Stimulated activated CD4-positive, alpha-beta T cell treated with anti-CD3 and anti-CD28 coated beads, TNF-alpha, amount 100 ng/mL, for 4 hours (primary cell): Measurements from ENCODE around the gene CD160.
"Not testable (repeated sequence)": the region's sequence is repeated elsewhere in the genome, so short reads cannot be mapped to it uniquely, and the experiment has no call there.

Experiments used
- DNase-seq, 3 experiments: peaks; one replicate each; pipeline ENCODE4 v3.0.0-alpha.2; 2020; ENCODE audit warnings: low read depth in 3 of 3

The CD160 gene, protein sequence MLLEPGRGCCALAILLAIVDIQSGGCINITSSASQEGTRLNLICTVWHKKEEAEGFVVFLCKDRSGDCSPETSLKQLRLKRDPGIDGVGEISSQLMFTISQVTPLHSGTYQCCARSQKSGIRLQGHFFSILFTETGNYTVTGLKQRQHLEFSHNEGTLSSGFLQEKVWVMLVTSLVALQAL

DNA sequence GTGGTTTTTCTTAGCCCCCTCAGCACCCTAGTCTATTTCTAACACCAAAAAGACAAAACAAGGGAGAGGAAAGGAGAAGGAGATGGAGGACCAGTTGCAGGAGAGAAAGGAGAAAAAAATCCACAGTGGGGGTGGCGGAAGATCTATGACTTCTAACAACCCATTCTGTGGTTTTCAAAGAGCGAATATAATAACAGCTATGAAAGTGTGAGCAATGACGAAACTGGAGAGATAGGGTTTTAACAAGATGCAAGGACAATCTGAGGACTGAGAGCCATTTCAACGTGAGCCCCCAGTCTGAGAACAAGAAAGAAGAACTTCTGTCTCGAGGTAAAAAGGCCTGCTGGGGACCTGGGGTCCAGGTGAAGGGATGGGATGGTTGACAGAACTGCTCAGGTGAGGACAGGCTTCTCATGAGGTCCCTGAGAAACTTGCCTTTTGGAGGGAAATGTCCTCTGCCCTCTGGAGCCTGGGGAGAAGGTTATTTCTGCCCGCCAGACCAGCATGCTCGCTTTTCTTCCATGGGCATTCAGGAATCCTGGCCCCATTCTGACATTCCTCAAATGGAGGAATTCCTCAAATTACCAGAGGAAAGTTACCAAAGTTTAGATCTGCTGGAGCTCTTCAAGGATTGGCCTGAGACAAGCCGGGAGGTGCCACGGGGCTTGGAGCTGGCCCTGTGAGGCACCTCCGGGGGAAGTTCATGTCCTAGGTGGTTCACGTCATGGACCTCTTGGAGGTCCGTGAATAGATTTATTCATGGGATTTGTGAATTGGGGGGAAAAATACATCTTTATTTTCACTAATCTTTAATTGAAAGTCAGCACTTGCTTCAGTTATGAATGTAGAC, at the start of gene CD160:
TSS of gene CD160 (plus strand) at position 270 of the 850 bp plus-strand sequence. CDS start 8,829 bp downstream, outside the sequence.
- no peak for DNase-seq

DNA sequence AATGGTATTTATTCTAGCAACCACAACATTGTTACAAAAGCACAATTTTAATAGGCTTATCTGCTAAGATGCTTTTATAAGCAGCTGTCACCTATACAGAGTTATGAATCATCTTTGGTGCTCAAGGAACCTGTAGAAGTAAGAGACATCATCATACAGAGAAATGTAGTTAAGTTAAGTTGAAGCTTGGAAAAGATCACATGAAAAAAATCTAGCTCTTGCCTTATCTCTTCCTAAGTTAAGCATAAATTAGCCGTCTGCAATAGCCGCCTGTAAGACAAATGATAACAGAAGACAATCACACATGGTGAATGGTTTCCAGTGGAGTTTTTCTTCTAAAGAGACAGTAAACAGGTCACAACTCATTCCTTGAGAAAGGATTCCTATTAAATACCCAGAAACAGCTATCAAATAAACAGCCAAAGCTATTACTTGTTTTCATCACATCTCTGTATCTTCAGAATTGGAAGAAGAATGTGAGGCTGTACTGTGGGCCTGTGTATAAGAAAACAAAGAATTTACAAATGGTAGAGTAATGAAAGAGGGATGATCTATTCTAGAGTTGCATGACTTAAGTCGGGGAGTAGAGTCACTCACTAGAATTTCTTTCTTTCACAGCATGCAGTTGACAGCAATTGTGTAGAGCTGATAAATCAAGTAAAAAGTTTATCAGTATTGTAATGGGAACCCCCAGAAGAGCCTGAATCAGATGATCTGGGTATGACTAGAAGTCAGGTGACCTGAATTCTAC, 48.1 kb upstream of the CD160 start:
- not testable (repeated sequence) for DNase-seq

DNA sequence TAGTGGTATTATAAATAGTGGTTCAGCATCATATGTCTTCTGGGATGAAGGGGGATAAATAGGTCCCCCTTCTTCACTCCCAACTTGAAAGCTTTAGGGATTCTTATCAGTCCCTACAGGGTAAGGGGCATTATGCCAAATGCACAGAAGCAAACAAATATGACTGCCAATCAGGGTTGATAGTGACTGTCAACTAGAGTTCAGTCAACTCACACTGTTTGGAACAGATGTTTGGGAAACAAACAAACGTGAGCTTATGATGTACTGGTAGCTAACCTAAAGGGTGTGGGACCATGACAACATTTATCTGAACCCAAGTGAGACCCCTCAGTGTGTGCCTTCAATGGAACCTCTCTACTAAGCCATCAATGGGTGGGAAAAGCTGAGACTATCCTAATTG, 46.1 kb upstream of the CD160 start:
- DNase-seq = not testable (repeated sequence)

DNA sequence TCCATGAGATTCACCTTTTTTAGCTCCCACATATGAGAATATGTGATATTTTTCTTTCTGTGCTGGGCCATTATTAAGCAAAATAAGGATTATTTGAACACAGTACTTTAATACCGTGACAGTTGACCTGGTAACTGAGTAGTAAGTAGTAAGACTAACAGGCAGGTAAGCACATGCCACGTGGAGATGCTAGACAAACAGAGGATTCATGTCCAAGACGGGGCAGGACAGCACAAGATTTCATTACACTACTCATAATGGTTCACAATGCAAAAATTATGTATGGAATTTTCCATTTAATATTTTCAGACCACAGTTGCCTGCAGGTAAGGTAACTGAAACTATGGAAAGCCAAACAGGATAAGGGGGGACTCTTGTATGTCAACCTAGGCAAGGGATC, 34.4 kb upstream of the CD160 start:
- DNase-seq = not testable (repeated sequence)

DNA sequence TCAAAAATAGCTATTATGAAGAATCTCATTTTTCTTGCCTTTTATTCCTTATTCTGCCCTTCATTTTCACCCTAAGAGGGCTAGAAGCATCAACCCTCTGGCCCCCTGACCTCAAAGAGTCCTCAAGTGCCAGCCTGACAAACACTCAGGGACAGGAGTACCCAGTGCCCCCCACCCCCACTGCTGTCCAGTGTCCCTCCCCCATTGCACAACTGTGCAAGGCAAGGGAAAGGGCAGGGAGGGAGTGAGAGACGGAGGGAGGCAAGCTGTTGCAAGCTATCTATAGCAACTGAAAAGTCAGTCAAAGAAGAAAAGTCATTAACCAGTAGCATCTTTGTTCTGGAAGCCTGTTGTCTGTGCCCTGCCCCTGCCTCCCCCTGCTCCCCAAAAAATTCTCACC, 33.2 kb upstream of the CD160 start:
- not testable (repeated sequence) for DNase-seq

DNA sequence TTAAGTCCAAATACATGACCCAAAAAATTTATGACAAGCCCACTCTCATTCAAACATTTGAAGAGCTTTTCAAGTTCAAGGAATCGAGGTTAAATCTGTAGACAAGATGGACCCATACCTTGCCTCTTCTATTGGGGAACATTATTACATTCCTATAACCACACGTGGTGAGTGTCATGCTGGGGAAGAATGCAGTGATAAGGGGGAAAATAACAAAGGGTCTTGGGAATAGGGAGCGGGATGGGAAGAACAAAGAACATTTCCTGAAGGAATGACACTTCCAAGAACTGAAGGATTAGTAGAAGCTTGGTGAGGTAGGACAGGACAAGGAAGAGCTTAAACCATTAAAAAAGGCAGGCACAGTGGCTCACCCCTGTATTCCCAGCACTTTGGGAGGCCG, 31.0 kb upstream of the CD160 start:
- DNase-seq = no peak

DNA sequence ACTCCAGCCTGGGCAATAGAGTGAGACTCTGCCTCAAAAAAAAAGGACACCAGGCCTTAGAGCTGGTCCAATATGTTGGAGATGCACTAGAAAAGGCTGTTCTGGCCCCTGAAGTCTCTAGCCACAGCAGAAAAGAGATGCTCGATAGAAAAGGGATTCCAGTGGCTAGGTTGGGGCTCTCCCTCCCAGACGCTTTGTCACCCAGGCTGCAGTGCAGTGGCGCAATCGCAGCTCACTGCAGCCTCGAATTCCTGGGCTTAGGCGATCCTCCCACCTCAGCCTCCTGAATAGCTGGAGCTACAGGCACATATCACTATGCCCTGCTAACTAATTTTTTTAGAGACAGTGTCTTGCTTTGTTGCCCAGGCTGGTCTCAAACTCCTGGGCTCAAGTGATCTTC, 30.4 kb upstream of the CD160 start:
- DNase-seq = no peak

DNA sequence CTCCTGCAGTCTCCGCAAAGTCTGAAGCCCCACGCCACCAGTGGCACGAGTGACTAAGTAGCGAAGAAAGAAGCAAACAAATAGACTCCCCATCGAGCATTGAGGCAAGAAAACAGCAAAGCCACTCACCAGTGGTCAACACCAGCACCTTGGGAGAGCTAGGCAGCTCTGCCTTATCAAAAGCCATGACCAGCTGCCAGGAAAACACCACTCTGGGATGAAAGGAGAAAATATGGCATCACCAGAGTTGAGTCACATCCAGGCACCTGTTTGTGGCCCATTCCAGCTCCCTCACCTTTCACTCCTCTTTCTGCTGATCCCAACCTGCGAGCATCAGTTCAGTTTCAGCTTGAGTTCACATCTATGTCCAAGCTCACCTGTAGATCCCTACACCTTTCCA, 29.4 kb upstream of the CD160 start:
- DNase-seq = no peak

DNA sequence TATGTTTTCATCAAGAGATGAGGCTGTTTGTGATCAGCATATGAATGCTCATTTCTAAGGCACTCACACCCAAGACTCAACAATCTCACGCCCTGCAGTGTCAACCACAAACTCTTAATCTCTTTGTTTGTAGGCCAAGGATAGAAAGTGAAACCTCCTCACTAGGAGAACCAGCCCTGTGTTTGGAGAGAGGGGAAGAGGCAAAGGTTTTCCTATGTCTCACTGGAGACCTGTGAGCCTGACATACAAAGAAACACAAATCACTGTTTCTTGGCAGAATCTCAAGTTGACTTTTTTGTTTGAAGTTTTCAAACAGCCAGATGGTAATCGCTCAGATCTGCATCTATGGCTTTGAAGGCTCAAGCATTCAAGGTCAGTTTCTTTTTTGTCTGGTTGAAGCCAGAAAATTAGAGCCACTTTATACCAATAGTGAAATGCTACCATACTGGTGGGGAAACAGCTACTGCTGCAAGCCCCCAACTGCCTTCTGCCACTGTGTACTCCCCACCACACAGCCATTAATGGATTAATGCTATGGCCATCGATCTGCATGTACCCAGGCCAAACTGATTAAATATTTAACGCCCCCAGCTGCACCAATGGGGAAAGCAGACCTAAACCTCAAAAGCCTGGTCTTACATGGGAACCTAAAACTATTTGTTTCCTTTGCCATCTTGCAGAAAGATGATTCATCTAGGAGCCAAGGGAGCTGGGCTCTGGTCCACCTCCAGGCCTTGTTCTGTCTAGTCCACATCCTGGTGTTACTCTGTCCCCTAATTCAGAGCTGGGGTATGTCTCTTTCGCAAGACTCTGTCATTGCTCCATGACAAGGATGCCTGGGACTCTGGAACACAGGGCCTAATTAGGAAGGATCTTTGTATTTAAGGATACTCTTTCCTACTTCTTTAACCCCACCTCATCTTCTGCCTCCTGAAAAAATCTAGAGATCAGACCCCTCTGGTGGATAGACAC, 28.4 kb upstream of the CD160 start:
- DNase-seq = no peak

DNA sequence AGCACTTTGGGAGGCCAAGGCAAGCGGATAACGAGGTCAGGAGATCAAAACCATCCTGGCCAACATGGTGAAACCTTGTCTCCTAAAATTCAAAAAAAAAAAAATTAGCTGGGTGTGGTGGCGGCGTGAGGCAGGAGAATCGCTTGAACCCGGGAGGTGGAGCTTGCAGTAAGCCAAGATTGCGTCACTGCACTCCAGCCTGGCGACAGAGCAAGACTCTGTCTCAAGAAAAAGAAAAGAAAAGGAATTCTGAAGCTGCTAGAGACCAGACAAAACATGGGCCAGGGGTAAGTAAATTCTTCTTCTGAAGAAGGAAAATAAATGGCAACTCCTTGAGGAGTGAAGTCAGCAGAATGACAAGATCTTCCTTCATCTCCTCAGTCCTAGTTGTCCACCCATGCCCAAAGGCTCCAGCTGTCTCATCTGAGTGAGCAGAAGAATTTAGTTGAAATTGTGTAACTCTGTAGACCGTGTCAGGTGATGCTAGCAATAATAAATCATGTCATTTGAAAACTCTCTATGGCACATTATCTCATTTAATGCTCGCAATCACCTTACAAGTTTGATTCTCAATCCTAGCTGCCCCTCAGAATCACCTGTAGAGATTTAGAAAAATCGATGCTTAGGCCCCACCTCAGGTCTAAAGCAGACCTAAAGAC, 26.4 kb upstream of the CD160 start:
- DNase-seq = no peak

DNA sequence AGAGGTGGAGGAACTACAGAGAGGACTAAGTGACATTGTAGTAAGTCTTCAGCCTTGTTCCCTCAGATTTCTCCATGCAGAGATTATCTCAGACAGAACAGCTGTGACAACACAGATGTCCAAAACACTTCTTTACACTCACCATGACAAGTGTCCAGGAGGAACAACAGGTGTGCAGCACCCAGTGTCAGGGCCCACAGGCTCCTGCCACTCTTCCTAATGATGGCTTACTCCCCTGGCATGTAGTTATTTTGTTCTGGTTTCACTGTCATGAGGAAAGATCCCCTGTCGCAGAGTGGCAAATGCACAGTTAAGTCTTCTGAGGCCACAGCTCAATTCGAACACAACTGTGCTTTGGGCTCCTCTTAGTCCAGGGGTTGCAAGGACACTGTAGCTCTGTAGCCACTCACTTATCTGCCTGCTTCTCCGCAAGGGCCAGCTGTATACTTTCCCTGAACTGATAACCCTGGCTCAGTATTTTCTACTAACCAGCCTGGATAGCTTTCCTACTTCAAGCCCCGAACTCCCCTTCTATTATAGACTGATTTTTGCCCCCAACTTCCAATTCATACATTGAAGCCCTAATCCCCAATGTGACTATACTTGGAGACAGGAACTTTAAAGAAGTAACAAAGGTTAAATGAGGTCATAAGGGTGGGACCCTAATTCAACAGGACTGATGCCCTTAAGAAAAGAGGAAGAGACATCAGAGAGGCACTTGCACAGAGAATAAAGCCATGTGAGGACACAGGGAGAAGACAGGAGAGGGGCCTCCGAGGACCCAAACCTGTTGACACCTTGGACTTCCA, 23.3 kb upstream of the CD160 start:
- DNase-seq = no peak

DNA sequence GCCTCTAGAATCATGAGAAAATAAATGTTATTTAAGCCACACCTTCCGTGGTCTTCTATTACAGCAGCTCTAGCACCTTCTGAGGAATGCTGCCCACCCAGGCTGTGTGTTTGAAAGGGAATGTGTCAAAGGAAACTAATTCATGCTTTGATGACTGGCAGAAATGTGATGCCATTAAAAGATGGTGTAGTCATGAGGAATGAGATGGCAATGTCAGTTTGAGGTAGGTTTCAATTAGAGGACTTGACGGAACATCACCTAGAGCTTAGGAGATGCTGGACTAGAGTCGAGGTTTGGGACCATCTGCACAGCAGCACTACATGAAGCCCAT, 22.7 kb upstream of the CD160 start:
- DNase-seq = no peak

DNA sequence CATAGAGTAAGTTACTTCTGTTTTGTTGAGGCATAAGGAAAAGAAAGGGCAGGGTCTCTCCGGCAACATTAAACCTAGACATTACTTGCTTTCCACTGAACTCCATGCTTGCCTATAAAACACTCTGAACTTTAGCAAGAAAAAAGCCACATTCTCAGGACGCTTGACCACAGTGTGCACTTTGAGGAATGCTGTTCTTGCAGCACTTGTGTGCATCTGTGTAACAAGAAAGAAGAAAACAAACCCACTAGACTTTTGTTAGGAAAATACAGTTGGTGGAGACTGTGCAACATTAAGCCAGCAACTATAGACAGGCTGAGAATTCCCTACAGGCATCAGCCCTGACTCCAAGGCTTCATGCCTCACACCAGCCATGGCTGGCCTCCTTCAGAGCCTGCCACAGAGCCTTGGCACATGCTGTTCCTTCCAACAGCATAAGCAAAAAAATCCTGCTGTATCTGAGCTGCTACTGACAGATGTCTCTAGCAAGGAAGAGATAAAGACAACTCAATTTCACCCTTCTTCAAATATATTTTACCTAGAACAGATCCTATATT, 17.9 kb upstream of the CD160 start:
- DNase-seq = no peak

DNA sequence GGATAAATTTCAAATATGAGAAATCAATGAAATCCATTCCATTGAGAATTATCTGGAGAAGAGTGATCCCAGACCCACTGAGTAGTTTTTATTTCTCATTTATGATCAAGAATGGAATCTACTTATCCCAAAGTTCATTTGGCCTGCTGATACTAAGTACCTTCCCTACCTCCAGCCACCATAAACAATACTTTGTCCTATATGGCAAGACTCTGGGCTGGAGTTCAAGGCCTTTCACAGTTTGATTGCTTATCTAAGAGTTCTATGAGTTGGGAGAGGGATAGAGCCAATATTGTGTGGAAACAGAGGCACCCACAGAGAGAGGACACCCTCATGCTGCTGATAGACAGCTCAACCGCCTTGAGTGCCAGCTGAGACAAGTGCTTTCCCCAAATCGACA, 17.2 kb upstream of the CD160 start:
- no peak for DNase-seq

DNA sequence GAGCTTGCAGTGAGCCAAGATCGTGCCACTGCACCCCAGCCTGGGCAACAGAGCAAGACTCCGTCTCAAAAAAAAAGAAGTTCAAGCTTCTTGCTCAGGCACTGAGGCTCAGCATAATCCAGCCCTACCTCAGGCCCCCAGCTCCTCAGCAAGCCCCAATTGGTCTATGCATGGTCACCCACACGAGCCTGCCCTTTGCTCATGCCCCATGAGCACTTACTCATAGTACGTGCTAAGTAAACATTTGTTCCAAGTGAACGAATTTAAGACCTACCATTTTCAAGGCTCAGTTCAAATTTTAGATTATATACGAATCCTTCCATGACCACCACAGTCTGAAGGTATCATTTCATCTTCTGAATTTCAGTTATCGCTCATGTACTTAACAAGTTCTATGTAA, 16.5 kb upstream of the CD160 start:
- DNase-seq = no peak

DNA sequence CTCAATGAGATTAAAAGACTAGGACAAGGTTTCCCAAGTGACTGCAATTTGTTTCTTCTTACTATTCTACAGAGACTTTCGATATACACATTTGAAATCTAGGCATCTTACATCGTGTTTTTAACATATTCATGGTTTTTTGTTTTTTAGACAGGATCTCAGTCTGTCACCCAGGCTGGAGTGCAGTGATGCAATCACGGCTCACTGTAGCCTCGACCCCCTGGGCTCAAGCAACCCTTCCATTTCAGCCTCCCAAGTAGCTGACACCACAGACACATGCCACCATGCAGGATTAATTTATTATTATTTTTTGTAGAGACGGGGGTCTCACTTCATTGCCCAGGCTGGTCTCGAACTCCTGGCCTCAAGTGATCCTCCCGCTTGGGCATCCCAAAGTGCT, 13.7 kb upstream of the CD160 start:
- DNase-seq = no peak

DNA sequence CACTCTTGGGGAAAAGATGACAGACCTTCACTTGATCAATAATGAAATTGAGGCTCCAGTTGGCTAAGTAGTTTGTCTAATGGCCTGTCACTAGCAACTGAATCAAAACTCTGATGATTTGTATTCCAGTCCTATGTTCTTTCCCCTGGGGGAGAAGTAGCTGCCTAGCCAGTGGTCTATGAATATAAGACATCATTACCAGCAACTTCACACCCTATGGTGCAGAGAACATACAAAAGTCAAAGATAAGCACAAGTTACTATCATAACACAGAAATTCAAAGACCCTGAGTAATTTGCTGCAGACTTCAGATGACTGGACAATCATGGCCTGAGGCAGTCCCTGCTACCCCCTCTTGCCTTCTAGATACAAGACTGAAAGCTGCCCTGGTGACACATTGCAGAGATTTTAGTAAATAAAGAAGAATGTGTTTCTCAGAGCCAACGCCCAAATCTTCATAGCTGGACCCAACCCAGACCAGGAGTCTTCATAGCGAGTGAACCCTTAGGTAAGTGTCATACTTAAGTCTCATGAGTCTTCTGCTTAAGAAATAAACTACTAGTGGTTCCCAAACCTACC, 13.1 kb upstream of the CD160 start:
- DNase-seq = no peak

DNA sequence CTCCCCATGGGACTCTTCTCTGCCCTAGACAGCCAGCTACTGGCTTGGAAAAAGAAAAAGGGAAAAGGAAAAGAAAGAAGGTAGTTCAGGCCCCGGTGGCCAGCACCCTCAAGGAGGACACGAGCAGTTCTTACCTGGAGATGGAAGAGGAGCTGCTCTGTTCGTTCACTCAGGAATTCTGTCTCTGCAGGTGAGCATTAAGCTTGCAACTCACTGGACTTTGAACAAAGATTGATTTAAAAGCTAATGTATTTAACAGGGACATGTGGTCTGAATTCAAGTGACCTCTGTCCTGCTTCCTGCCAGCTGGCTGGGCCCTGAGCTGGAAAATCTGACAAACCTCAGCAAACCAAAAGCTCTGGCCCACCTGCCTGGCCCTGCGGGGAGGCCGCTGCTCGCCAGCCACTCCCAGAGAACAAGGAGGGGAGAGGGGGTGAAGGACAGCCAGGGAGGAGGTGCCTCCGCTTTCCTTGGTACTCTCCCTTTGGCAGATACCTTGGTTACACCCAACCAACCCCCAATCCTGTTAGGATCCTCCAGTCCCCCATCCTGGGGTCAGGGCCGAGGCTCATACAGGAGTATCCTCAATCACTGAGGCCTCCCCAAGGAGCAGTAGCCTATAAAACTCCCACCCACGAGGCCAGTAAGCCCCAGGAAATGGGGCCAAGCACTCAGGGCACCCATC, 12.0 kb upstream of the CD160 start, which contains the start of gene PDZK1:
TSS of gene PDZK1 (minus strand) at position 186 of the 685 bp plus-strand sequence. CDS start 19,347 bp downstream, outside the sequence.
- no peak for DNase-seq

DNA sequence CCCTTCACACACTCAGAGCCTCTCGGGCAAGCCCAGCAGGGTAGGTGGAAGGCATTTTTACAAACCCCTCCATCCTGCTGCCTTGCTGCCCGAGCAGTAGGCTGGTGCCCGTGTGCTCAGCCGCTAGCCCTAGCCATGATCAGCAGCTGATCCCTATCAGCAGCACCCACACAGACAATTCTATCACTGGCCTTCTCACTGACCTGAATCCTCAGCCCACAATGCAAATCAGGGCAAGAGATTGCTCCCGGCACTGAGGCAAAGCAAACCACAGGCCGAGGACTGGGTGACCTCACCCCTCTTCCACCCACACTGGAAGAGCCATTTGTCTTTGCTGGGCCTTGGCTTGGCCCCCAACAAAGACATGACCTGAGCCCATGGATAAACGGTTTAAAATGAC, 11.2 kb upstream of the CD160 start:
- DNase-seq = no peak
